GM12874 (cell line): ENCODE results near the gene INSIG2.

Source experiments
- TF ChIP-seq, protein P1 (sequence below): IDR thresholded peaks from 2 replicates; pipeline ENCODE4 v1.5.1; 2011; ENCODE audit warnings: low read depth, mild to moderate bottlenecking, control low read depth, low read length, moderate library complexity; ENCODE audit not compliant: insufficient read depth

INSIG2 gene

DNA sequence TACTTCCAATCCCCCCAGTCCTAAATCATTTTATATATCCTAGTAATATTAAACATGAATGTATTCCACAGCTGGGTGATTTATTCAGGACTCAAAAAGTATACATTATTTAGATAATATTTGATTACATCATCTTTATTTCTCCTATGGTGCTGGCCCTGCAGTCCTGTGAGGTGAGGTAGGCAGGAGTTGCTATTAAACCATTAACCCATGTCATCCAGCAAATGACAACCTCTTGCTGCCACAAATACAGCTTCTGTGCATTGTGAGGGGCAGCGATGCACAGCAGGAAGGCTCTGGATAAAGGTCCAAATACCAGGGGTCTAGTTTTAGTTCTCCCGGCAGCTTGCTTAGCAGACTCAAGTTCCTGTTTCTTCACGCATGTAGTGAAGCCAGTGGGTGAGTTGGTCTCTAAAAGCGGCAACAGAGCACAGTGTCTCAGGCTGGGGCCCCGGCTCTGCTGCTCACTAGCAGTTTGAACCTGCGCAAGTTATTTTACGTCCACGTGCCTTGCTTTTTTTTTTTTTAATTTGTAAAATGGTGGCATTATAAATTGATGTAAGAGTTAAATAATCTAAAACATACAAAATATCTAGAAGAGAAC lies 36.1 kb downstream of the INSIG2 start:
- TF ChIP-seq, protein P1, sequence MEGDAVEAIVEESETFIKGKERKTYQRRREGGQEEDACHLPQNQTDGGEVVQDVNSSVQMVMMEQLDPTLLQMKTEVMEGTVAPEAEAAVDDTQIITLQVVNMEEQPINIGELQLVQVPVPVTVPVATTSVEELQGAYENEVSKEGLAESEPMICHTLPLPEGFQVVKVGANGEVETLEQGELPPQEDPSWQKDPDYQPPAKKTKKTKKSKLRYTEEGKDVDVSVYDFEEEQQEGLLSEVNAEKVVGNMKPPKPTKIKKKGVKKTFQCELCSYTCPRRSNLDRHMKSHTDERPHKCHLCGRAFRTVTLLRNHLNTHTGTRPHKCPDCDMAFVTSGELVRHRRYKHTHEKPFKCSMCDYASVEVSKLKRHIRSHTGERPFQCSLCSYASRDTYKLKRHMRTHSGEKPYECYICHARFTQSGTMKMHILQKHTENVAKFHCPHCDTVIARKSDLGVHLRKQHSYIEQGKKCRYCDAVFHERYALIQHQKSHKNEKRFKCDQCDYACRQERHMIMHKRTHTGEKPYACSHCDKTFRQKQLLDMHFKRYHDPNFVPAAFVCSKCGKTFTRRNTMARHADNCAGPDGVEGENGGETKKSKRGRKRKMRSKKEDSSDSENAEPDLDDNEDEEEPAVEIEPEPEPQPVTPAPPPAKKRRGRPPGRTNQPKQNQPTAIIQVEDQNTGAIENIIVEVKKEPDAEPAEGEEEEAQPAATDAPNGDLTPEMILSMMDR: no peak

DNA sequence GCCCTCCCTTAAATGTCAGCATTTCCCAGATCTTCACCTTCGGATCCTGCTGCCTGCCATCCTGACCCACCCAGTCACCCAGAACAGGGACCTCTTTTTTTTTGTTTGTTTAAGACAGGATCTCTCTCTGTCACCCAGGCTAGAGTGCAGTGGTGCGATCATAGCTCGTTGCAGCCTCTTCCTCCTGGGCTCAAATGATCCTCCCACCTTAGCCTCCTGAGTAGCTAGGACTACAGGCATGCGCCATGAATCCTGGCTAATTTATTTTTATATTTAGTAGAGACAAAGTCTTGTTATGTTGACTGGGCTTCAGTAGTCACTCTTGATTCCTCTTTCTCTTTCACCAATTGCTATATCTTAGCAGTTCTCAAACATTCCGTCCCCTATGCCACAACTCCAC lies 39.0 kb downstream of the INSIG2 start:
- TF ChIP-seq, protein P1: no peak

DNA sequence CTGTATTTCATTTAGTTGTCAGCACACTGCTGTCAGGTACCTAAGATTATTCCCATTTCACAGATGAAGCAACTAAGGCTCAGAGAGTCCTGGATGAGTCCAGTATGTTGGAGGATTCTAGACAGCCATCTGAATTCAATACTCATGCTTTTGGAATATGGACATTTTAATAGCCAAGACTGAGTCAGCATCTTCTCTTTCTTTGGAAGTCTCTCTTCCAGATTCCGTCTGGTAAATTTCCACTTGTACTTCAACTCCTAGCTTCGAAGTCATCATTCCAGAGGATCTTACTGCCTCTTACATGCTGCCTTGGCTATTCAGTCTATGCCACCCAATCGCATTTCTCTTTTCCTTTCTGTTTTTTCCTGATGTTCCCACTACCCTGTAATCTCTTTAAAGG lies 40.6 kb downstream of the INSIG2 start:
- TF ChIP-seq, protein P1: no peak

DNA sequence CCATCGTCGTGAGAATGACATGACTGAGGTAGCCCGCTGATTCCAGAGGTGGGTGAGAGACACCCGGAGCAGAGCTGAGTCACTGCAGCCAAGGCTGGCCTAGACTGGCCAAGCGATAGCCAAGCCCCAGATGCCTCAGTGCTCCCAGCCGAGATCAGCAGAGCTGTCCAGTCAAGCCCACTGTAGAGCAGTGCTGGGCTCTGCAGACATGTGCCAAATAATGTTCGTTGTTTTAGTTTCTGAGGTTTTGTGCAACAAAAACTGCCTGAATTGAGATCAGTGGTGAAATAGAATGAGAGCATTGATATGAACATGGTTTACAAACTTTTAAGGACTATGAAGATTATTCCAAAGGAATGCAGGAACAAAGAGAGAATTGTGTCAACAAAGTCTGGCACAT lies 42.1 kb downstream of the INSIG2 start:
- TF ChIP-seq, protein P1: no peak

DNA sequence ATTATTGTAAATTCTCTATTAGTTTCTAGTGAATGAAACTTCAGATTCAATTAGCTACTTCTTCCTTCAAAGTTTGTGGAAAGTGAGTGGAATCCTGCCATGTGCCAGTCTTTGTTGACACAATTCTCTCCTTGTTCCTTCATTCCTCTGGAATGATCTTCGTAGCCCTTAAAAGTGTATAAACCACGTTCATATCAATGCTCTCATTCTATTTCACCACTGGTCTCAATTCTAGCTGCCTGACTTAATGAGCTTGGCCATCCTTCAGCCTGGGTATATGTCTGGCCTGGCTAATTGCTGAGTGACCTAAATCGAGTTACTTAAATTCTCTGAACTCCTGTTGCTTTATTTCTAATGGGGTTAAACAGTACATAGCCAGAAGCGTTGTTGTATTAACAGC lies 43.5 kb downstream of the INSIG2 start:
- TF ChIP-seq, protein P1: no peak

DNA sequence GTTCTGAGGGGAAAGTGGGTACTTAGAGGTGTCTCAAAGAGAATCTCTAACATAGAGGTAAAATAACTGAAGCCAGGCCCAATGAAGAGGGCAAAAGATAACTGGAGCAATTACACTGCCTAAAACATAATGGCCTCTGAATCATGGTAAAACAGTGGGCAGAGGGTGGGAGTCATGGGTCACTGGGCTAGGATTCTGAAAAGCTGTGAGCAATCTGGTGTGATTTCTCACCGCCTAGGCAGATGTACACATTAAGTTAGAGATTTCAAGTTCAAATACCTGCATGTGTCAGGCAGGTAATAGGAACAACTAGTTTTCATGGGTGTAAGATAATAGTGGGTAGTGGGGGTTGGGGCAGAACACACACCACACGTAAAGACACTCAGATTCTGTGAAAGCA lies 45.6 kb downstream of the INSIG2 start:
- TF ChIP-seq, protein P1: no peak

DNA sequence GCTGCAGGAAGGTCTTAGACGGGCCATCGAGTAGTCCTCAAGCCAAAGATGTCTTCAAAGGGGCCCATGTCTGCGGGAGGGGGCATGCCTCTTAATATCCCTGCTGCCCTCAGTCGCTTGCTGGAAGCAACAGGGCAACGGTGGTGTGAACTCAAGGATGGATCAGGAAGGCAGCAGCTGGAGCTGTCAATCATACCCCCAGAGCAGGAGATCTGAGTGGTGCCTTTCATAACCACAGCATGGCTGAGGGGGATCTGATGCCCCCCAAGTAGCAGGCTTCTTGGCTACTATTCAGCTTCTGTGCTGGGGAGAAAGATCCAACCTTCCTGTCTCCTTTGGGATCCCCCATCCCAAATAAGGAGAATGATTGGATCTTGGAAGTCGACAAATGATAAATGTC lies 46.4 kb downstream of the INSIG2 start:
- TF ChIP-seq, protein P1: no peak
